Osteoblast (primary cell): Measurements from ENCODE around the gene BCAS3. TPM values are rescaled to one million over a fixed set of nuclear protein-coding genes. Genes with fewer than 3 reads are reported as not detected.

Source experiments
- DNase-seq: peaks from one replicate; pipeline ENCODE4 v3.0.0; 2011; ENCODE audit warnings: low spot score, mixed read lengths; ENCODE audit not compliant: insufficient read length; ENCODE audit errors: missing footprints
- H2AFZ ChIP-seq: 2 replicates; pipeline ENCODE4 v1.6.0; 2011; ENCODE audit warnings: mild to moderate bottlenecking, low read length
- H3K27ac ChIP-seq: 2 replicates; pipeline ENCODE4 v1.5.1; 2011; ENCODE audit warnings: mild to moderate bottlenecking, low read depth, low read length, moderate library complexity
- H3K27me3 ChIP-seq: 2 replicates; pipeline ENCODE4 v1.6.0; 2012; ENCODE audit warnings: mild to moderate bottlenecking, control low read depth, inconsistent platforms, low read length, moderate library complexity; ENCODE audit not compliant: insufficient read depth
- H3K36me3 ChIP-seq: 2 replicates; pipeline ENCODE4 v1.5.1; 2011; ENCODE audit warnings: mild to moderate bottlenecking, low read length, control low read depth, moderate library complexity; ENCODE audit not compliant: insufficient read depth
- H3K4me1 ChIP-seq: 2 replicates; pipeline ENCODE4 v1.5.1; 2011; ENCODE audit warnings: mild to moderate bottlenecking, low read length, control low read depth, moderate library complexity; ENCODE audit not compliant: insufficient read depth
- H3K4me2 ChIP-seq: 2 replicates; pipeline ENCODE4 v1.6.0; 2011; ENCODE audit warnings: mild to moderate bottlenecking, low read length; ENCODE audit not compliant: insufficient read depth
- H3K4me3 ChIP-seq: fragments of 200-600 bp; sonication (generic); 3 replicates; pipeline ENCODE4 v1.5.1; 2012; ENCODE audit warnings: mild to moderate bottlenecking, low read length, inconsistent platforms; ENCODE audit not compliant: insufficient read depth
- H3K79me2 ChIP-seq: 2 replicates; pipeline ENCODE4 v1.6.0; 2012; ENCODE audit warnings: mild to moderate bottlenecking, low read length, control low read depth, inconsistent platforms; ENCODE audit not compliant: insufficient read depth
- H3K9me3 ChIP-seq: 2 replicates; pipeline ENCODE4 v1.5.1; 2011; ENCODE audit warnings: low read depth, low read length, control low read depth
- H4K20me1 ChIP-seq: 2 replicates; pipeline ENCODE4 v1.6.0; 2012; ENCODE audit warnings: mild to moderate bottlenecking, low read length, control low read depth; ENCODE audit not compliant: insufficient read depth
- total RNA-seq: library from RNA; depleted of rRNA; stranded (reverse); fragments of >200 nt; gene quantifications from 2 replicates; pipeline ENCODE4 v1.2.3, GENCODE V29; 2012
- TF ChIP-seq, protein P1 (sequence below): IDR thresholded peaks from 2 replicates; pipeline ENCODE4 v1.5.1; 2011; ENCODE audit warnings: mild to moderate bottlenecking, low read depth, low read length, moderate library complexity; ENCODE audit errors: extremely low read depth

BCAS3 gene
- total RNA-seq, 1 donor: 31.5 TPM

DNA sequence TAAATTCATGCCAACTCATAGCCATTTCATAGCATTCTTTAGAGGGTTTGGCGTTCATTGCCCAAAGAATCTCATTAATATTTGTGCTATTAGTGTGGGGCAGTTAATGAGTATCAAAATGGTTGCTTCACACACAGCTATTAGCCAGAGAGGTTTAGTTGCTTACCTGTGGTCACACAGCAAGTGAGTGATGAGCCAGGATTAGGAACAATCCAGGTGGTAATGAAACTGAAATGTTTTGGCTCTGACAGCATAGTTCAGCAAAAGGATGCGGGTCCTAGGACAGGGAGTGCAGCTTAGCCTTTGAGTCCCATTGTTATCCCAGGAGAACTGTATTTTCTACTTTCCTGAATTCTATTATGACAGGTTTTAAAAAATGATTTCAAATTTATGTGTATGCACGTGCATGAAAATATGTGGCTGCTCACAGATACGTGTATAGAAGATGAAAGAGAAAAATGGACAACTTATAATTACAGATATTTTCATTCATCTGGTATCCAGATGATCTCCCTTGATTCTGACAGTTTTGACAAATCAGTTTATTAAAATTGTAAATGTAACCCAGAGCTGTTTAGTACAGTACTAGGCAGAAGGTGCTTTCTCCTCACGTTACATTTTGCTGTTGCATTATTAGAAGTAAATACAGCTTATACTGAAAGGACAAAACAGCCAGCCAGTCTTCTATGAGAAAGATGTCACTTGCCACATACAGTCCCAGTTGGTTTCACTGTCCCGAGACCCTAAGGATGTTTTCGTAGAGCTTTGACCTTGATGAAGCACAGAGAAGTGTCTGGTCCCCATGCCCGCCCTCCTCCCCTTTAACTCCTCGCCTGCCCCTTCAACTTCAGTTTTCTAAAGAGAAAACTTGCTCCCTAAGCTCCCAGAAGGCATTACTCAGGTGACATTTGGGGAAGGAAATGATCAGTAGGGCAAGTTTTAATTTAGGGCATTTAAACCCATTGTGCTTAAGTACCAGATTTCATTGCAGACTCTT lies 622.2 kb downstream of the BCAS3 start:
- H3K4me2 ChIP-seq: no peak overlapping the region
- H2AFZ ChIP-seq: no peak overlapping the region
- H3K4me1 ChIP-seq: peaks cover 24% of the 10 kb centered on the region
- H4K20me1 ChIP-seq: no peaks in the 10 kb centered on the region
- TF ChIP-seq, protein P1, sequence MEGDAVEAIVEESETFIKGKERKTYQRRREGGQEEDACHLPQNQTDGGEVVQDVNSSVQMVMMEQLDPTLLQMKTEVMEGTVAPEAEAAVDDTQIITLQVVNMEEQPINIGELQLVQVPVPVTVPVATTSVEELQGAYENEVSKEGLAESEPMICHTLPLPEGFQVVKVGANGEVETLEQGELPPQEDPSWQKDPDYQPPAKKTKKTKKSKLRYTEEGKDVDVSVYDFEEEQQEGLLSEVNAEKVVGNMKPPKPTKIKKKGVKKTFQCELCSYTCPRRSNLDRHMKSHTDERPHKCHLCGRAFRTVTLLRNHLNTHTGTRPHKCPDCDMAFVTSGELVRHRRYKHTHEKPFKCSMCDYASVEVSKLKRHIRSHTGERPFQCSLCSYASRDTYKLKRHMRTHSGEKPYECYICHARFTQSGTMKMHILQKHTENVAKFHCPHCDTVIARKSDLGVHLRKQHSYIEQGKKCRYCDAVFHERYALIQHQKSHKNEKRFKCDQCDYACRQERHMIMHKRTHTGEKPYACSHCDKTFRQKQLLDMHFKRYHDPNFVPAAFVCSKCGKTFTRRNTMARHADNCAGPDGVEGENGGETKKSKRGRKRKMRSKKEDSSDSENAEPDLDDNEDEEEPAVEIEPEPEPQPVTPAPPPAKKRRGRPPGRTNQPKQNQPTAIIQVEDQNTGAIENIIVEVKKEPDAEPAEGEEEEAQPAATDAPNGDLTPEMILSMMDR: no peak
- no peak overlapping the region for H3K4me3 ChIP-seq
- no peak for DNase-seq
- H3K27ac ChIP-seq: no peak overlapping the region
- no peaks in the 10 kb centered on the region for H3K36me3 ChIP-seq
- no peaks in the 10 kb centered on the region for H3K79me2 ChIP-seq
- H3K27me3 ChIP-seq: no peaks in the 10 kb centered on the region
- H3K9me3 ChIP-seq: no peaks in the 10 kb centered on the region

DNA sequence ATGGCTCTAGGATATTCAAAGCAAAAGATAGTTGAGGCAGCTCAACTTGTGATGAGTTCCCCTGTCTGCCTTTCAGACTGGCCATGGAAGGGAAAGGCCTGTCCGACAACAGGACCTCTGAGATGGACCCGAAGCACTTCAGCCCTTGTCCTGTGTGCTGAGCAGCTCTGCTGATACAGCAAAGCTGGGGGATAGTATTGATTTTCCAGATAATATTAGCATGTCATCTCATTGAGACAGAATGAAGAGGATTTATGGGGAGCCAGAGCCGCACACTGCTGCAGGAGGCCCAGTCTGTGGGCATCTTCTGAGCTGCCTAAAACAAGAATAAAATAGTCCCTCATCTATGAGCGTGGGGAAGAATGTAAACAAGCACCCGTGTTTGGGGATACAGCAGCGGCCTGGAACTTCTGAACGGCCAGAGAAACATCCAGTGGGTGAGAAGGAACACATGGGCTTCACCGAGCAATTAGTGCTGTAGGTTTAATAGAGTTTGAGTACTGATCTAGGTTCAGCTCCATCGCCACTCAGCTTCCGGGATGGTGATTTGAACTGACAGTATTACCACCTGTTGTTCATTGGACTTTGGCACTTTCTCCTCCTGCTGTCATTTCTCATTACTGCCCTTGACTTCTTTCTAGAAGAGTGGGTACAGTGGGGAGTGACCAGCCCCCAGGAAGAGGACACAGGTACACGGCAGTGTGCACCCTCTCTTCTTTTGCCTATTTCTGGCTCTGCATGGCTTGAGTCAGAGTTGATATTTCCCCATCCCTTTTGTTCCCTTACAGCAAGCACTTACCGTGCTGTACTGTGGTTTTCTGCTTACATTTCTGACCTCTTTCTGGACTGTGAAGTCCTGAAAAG lies 625.5 kb downstream of the BCAS3 start:
- no peak overlapping the region for H3K4me2 ChIP-seq
- H3K27me3 ChIP-seq: no peaks in the 10 kb centered on the region
- H3K27ac ChIP-seq: no peak overlapping the region
- peaks cover 38% of the 10 kb centered on the region for H3K4me1 ChIP-seq
- no peaks in the 10 kb centered on the region for H4K20me1 ChIP-seq
- no peaks in the 10 kb centered on the region for H3K79me2 ChIP-seq
- TF ChIP-seq, protein P1: no peak
- no peak overlapping the region for H3K4me3 ChIP-seq
- no peaks in the 10 kb centered on the region for H3K36me3 ChIP-seq
- H2AFZ ChIP-seq: no peak overlapping the region
- no peaks in the 10 kb centered on the region for H3K9me3 ChIP-seq
- DNase-seq: no peak

DNA sequence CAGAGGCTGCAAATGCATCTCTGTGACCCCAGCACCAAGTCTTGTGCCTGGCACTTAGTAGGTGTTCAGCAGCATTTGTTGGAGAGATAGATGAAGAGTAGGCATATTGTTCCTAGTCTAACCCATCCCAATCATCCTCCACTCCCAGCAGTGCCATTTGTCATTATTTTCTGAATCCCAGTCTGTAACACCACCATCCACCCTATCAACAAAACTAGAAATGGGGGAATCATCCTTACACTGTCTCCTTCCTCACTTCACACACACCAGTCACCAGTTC lies 626.1 kb downstream of the BCAS3 start:
- Histone ChIP-seq H2AFZ (no peak overlapping the region), H3K9me3 (no peaks in the 10 kb centered on the region), H3K79me2 (no peaks in the 10 kb centered on the region), H3K27ac (no peak overlapping the region), H3K36me3 (no peaks in the 10 kb centered on the region), H4K20me1 (no peaks in the 10 kb centered on the region), H3K4me2 (no peak overlapping the region), H3K4me3 (no peak overlapping the region), H3K4me1 (peaks cover 40% of the 10 kb centered on the region), H3K27me3 (no peaks in the 10 kb centered on the region)
- TF ChIP-seq, protein P1: no peak
- no peak for DNase-seq

DNA sequence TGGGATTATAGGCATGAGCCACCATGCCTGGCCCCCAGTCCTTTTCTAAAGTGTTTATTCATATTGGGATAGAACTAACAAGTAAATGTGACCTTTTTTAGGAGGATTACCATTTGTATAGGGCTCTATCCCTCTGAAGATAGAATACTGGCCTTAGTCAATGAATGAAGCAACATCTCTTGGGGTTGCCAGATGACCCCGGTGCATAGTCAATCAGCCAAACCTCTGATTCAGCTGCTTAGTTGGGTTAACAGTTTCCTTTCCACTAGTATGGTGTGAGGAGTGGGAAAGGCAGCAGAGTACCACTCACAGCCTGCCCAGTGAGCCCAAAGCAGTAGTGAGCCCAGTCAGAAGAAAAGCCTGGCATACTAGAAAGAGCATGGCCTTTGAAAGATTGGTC lies 627.4 kb downstream of the BCAS3 start:
- Histone ChIP-seq H4K20me1 (no peaks in the 10 kb centered on the region), H3K27ac (peak overlapping the region; percentile 44), H3K36me3 (no peaks in the 10 kb centered on the region), H3K27me3 (no peaks in the 10 kb centered on the region), H3K4me2 (no peak overlapping the region), H3K4me3 (no peak overlapping the region), H3K9me3 (no peaks in the 10 kb centered on the region), H2AFZ (no peak overlapping the region), H3K79me2 (no peaks in the 10 kb centered on the region), H3K4me1 (peaks cover 53% of the 10 kb centered on the region)
- TF ChIP-seq, protein P1: no peak
- no peak for DNase-seq
